ENCODE measurements around the gene ALDH3B2.
"Not testable (repeated sequence)": the region's sequence is repeated elsewhere in the genome, so short reads cannot be mapped to it uniquely, and the experiment has no call there.

ALDH3B2 gene

DNA sequence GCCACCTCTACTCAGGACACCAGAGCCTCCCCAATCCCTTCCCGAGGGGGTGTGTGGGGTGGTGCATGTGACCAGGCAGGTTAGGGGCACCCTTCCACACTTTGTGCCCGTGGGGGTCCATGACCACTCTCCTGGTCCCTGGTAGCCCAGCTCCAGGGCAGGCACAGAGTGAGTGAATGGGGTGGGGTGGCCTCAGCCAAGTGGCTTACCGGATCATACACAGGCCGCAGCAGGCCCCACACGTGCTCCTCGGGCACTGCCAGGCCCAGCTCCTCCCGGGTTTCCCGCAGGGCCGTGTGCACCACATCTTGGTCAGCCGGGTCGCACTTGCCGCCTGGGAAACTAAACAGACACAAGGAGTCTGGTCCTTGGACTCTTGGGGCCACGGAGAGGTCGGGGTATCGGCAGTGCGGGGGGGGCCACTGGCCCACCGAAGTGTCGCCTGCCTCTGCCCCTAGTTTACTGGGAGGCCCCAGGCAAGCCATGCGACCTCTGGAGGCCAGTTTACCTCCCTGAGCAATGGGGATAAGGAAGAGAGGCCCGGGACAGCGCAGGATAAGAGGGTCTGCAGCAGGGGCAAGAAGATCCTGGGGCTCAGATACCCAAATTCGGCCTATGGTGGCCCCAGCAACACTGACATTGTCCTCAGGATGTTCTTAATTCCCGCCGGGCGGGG is 45.6 kb downstream of the ALDH3B2 start:
- no peak for DNase-seq

DNA sequence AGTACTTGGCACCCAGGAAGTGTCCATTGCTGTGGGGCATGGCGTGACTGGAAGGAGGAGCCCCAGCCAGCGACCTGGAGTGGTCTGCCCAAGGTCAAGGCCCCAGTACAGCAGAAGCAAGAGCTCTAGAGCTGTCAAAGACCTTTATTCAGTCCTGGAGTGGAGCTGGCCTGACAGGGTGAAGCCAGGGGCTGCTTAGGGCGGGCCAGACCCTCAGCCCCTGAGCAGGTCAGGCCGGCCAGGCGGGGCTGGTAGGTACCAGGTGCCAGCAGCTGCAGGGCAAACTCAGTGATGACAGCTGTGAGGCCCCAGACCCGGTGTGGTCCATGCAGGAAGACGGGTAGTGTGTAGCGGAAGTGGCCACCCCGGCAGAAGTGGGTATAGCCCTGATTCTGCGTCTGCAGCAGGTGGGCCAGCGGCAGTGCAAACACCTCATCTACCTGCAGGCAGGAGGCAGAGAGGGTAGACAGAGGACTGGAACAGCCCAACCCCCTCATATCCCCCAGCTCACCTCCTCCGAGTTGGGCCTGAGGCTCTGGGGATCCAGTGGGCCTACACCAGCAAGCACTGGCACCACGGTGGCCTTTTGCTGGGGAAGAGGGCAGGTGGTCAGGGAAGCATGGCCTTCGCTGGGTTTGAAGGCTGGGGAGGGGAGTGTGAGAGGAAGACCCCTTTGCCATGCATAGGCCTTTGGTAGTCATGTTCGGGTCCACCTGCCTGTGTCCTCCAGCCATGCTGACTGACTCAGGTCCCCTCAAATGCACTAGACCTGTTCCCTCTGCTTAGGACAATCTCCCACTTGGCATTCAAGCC is 46.4 kb downstream of the ALDH3B2 start:
- DNase-seq: no peak

DNA sequence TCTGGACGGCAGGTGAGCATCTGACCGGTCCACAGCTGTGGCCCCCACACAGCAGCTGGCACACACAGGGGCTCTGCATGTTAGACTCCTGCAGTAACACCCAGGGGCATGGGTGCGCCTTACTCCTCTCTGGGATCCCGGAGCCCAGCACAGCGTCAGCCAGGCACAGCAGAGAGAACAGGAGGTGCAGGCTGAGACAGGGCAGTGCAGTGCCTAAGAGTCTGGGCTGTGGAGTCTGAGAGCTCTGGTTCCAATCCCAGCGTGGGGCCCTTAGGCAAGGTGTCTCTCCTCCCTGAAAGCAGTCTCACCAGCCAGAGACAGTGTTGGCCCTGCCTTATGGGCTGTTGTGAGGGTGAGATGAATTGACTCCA is 47.0 kb downstream of the ALDH3B2 start:
- DNase-seq: no peak

DNA sequence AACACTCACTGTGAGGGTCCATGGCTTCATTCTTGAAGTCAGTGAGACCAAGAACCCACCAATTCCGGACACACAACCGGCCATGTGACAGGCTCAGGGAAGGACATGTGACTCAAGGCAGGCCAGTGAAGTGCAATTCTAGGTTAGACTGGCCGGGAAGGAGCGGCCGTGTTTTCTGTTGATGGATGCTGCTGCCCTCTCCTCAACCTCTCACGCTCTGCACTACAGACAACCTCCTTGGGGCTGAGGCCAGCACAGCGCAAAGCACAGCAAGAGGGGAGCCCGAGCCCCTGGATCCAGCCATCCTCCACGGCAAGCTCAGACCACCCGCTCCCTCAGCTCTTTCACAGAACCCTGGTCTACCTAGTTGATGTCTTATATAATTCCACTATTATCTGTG is 47.5 kb downstream of the ALDH3B2 start:
- DNase-seq: no peak

DNA sequence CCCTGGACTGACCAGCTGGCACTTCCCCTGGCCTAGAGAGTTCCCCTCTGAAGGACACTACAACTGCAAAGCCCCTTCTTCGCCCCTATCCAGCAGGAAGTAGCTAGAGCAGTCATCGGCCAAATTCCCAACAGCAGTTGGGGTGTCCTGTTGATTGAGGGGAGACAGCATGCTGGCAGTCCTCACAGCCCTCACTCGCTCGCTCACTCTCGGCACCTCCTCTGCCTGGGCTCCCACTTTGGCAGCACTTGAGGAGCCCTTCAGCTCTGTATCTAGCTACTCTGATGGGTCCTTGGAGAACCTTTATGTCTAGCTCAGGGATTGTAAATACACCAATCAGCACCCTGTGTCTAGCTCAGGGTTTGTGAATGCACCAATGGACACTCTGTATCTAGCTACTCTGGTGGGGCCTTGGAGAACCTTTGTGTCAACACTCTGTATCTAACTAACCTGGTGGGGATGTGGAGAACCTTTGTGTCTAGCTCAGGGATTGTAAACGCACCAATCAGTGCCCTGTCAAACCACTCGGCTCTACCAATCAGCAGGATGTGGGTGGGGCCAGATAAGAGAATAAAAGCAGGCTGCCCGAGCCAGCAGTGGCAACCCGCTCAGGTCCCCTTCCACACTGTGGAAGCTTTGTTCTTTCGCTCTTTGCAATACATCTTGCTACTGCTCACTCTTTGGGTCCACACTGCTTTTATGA is 48.1 kb downstream of the ALDH3B2 start:
- not testable (repeated sequence) for DNase-seq

DNA sequence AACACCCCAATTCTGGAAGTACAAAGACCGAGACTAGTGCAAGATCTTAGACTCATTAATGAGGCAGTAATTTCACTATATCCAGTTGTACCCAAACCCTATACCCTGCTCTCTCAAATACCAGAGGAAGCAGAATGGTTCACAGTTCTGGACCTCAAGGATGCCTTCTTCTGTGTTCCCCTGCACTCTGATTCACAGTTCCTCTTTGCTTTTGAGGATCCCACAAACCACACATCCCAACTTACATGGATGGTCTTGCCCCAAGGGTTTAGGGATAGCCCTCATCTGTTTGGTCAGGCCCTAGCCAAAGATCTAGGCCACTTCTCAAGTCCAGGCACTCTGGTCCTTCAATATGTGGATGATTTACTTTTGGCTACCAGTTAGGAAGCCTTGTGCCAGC is 50.6 kb downstream of the ALDH3B2 start:
- DNase-seq: not testable (repeated sequence)

DNA sequence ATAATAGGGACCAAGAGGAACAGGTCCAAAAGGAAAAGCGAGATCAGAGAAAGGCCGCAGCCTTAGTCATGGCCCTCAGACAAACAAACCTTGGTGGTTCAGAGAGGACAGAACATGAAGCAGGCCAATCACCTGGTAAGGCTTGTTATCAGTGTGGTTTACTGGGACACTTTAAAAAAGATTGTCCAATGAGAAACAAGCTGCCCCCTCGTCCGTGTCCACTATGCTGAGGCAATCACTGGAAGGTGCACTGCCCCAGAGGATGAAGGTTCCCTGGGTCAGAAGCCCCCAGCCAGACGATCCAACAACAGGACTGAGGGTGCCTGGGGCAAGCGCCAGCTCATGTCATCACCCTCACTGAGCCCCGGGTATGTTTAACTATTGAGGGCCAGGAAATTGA is 51.5 kb downstream of the ALDH3B2 start:
- not testable (repeated sequence) for DNase-seq

DNA sequence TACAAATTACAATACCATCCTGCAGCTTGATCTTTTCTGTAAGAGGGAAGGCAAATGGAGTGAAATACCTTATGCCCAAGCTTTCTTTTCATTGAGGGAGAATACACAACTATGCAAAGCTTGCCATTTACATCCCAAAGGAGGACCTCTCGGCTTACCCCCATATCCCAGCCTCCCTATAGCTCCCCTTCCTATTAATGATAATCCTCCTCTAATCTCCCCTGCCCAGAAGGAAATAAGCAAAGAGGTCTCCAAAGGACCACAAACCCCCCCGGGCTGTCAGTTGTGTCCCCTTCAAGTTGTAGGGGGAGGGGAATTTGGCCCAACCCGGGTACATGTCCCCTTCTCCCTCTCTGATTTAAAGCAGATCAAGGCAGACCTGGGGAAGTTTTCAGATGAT is 52.5 kb downstream of the ALDH3B2 start:
- DNase-seq: not testable (repeated sequence)

DNA sequence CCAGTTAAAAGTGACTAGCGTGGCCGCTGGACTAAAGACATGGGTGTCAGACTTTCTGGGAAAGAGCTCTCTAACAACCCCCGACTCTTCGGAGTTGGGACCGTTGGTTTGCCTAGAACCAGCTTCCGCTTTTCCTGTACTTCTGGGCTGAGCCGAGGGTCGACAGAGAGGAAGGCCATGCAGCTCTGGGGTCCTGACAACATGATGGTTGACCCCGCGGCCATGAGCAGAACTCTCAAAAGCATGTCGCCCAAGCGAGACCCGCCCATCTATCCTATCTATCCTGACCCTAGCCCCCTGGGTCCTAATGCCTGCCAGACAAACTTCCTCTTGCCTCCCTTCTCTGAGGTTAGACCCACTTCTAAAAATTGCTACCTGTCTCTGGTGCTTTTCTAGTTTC is 53.8 kb downstream of the ALDH3B2 start:
- DNase-seq: not testable (repeated sequence)

DNA sequence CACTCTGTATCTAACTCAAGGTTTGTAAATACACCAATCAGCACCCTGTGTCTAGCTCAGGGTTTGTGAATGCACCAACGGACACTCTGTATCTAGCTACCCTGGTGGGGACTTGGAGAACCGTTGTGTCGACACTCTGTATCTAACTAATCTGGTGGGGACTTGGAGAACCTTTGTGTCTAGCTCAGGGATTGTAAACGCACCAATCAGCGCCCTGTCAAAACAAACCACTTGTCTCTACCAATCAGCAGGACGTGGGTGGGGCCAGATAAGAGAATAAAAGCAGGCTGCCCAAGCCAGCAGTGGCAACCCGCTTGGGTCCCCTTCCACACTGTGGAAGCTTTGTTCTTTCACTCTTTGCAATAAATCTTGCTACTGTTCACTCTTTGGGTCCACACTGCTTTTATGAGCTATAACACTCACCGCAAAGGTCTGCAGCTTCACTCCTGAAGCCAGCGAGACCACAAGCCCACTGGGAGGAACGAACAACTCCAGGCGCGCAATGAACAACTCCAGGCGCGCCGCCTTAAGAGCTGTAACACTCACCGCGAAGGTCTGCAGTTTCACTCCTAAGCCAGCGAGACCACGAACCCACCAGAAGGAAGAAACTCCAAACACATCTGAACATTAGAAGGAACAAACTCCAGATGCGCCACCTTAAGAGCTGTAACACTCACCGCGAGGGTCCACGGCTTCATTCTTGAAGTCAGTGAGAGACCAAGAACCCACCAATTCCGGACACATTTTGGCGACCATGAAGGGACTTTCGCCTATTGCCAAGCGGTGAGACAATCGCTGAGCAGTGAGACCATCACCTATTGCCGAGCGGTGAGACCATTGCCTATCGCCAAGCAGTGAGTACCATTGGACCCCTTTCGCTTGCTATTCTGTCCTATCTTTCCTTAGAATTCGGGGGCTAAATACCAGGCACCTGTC is 54.5 kb downstream of the ALDH3B2 start:
- not testable (repeated sequence) for DNase-seq

DNA sequence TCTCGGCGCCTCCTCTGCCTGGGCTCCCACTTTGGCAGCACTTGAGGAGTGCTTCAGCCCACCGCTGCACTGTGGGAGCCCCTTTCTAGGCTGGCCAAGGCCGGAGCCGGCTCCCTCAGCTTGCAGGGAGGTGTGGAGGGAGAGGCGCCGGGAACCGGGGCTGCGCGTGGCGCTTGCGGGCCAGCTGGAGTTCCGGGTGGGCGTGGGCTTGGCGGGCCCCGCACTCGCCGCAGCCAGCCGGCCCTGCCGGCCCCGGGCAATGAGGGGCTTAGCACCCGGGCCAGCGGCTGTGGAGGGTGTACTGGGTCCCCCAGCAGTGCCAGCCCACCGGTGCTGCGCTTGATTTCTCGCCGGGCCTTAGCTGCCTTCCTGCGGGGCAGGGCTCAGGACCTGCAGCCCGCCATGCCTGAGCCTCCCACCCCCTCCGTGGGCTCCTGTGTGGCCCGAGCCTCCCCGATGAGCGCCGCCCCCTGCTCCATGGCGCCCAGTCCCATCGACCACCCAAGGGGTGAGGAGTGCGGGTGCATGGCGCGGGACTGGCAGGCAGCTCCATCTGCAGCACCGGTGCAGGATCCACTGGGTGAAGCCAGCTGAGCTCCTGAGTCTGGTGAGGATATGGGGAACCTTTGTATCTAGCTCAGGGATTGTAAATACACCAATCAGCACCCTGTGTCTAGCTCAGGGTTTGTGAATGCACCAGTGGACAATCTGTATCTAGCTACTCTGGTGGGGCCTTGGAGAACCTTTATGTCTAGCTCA is 55.3 kb downstream of the ALDH3B2 start:
- not testable (repeated sequence) for DNase-seq

DNA sequence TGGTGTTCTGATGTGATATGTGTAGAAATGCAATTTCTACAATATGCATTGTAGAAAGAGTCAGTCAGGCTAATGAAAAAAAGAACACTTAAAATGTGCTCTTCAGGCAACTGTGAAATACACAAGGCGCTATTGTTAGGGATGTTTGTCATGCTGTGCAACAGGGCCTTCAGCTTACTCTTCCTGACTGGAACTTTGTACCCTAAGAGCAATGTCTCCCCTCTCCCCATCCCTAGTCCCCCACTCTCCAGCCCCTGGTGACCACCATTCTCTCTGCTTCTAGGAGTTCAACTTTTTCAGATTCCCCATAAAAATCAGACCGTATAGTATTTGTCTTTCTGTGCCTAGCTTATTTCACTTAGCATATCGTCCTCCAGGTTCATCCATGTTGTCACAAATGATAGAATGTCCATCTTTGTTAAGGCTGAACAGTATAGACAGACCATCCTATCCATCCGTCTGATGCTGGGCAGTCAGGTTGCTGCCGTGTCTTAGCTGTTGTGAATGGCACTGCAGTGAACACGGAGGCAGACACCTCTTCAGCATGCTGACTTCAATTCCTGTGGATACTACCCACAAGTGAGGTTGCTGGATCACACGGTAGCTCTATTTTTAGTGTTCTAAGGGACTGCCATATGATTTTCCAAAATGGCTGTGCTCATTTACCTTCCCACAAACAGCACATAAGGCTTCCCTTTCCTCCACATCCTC is 57.0 kb downstream of the ALDH3B2 start:
- no peak for DNase-seq

DNA sequence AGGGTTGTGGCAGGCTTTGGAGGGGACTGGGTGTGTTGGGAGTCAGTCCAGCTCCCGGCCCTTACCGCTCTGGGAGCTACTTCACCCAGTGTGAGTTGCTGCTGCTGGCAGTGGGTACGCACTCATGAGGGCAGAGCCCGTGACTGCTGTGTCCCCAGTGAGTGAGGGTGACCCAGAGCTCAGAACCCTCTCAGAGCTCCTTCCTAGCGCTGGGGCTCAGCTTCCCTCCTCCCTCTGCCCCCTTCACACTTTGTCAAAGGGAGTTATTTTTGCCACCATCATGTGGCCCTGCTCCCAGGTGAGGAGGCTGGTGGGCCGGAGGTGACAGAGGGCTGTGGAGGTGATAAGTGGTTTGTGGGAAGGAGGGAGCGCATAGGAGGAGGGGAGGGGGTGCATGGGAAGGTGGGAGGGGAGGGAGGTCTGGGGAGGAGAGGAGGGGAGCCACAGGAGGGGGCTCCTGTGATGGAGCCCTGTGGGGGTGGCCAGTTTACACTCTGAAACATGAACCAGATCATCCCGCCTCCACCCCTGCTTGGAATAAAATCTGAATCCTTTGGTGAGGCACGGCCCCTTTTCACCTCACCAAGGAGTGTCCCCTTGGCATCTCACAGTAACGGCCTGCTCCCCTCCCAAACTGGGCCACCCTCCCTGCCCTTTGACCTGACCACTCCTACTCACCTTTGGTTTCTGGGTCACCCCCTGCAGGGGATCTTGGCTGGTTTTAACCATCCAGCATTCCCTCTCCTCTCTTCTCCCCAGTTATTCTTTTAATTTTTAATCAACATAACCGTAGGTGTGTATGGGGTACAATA is 57.8 kb downstream of the ALDH3B2 start:
- no peak for DNase-seq

DNA sequence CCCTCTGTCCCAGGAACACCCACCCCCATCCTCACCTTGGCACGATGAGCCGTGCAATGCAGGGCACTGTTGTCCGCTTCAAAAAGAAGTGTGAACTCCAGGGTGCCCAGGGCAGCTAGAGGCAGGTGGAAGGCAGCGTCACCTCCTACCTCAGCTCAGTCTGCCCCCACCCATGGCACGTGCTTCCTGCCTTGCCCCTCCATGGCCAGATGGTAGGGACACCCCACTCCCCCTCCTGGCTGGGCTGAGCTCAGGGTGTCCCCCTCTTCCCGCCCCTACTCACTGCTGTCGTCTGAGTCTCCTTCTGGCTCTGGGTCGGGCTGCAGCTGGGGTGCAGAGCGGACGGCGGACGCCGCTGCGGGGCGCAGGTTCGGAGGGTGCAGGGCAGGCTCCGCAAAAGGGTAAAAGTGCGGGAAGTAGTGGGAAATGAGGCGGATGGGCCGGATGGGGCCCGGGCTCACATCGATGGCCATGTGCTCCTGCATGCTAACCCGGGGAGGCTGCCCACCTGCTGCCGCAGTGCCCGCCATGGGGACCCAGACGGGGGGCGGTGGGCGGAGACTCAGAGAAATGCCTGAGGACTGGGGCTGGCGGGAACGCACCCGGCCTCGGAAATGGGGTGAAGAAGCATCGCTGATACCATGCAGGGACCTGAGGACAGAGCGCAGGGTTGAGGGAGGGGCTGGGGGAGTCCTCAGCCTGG is 58.5 kb downstream of the ALDH3B2 start:
- DNase-seq: peak in 1 of 2 donors; percentile 42

DNA sequence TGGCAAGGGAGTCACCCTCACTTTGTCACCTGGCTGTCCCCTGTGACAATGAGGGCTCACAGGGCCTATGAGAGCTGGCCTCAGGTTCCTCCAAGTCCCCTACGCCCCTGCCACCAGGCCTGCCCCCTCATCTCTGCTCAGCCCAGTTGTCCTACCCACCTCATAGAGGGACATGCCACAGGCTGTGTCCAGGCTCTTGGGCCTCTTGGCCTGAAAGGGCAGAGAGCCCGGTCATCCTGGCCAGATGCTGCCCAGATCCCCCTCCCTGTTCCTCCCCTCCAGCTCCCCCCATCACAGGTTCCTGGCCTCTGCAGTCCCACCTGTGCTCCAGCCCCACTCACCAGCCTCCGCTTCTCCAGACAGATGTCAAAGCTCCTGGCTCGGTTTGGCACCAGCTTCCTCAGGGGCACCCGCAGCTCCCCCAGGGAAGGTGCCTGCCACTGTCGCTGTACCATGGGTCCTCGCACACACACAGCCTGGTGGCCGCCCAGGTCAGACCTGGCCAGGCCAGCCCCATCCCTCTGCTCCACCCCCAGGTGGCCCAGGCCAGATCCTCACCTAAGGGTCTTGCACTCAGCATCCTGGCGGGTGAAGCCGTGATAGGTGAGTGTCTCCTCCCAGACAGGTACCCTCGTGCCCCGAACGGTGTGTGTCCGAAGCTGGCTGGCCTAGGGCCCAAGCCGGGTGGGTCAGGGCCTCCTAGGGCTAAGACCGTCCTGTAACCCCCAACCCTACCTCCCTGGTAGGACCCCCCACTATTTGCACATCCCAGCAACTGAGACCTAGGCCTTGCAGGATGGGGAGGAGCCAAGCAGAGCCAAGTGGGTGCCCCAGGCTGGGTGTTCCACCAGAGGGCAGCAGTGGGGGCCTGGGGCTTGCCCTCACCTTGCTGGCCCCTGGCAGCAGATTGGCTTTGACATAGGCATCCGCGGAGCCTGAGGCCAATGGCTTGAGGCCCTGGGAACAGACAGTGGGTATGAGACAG is 59.4 kb downstream of the ALDH3B2 start:
- peak; percentile 56 to 62 for DNase-seq

DNA sequence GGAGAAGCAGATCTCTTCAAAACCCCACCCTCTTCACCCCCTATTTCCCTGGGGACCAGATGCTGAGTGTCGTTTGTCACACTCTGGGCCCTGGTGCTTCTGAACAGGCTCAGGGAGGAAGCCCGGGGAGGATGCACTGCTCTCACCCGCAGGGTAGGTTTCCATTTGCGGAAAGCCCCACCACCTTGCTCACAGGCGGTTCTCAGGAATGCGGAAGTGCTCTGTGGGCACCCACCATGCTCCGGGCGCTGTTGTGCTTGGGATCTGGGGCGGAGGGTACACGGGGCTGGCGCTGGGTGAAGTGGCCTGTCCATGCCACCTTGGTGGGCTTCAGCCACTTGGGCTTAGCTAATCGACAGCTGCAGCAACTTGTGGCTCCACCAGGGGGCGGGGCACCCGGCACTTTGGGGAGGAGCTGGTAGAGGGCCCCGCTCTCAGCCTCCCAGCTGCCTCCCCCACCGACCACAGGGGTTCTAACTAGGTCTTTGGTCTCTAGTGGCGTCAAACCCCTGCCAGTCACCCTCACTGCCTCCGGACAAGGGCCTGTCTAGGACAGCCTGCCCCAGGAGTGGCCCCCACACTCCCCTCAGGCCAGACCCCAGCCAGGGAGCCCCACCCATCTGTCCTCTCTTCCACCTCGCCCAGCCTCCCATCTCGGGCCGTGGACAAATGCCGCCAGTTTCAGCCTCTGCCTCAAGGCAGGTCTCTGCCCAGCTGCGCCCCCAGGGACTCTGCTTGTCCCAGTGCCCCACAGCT is 60.3 kb downstream of the ALDH3B2 start:
- DNase-seq: peak; percentile 92 to 95

DNA sequence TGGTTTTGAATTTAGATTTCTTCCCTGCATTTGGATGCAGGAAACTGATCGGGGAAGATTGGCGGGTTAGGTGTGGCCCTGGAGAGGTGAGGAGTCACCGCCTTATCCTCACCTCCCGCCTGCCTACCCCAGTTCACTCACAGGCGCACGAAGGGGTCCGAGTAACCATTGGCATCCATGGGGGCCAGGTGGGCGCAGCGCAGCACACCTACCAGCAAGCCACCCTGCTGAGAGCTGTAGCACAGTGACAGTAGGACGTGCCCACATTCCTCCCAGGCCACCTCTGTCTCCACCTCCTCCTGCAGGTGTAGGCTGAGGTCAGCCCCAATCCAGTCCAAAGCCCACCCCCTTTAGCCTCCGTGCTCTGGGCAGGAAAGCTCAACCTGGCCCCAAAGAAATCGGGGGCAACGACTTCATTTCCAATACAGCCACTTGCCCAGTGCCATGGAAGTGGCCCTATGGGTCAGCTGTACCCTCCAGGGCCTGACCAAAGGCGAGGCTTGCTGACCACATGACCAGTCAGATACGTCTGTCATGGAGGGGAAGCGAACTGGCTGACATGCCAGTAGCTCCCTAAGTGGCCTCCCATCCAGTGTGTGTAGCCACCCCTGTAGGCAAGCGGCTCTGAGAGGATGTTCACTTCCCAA is 61.0 kb downstream of the ALDH3B2 start:
- DNase-seq: no peak
